SU-DHL-6 (cell line): ENCODE results near the gene LDB3.

Experiments
- H2AFZ ChIP-seq: fragments of 200-600 bp; sonication (generic); 2 replicates; pipeline ENCODE4 v1.6.1; 2014; ENCODE audit warnings: low read depth, mild to moderate bottlenecking, moderate library complexity, mixed read lengths, antibody characterized with exemption, low read length; ENCODE audit not compliant: severe bottlenecking
- H3F3A ChIP-seq: fragments of 200-600 bp; shearing (Covaris generic); 2 replicates; pipeline ENCODE4 v1.6.0; 2016; ENCODE audit warnings: antibody characterized with exemption, mild to moderate bottlenecking; ENCODE audit not compliant: insufficient read depth
- H3K27ac ChIP-seq: fragments of 200-600 bp; sonication (generic); 2 replicates; pipeline ENCODE4 v1.5.1; 2016; ENCODE audit warnings: low read depth, mild to moderate bottlenecking, low read length, moderate library complexity, mixed read lengths
- H3K27me3 ChIP-seq: fragments of 200-600 bp; sonication (generic), shearing (Covaris generic); 2 replicates; pipeline ENCODE4 v1.6.0; 2014; ENCODE audit warnings: mild to moderate bottlenecking, low read length
- H3K36me3 ChIP-seq: fragments of 200-600 bp; sonication (generic); 2 replicates; pipeline ENCODE4 v1.6.1; 2014; ENCODE audit warnings: mild to moderate bottlenecking, low read length, mixed read lengths
- H3K4me2 ChIP-seq: fragments of 300-600, 200-600 bp; shearing (Covaris generic), sonication (generic); 2 replicates; pipeline ENCODE4 v1.6.0; 2014; ENCODE audit warnings: low read length, low read depth, mild to moderate bottlenecking; ENCODE audit not compliant: poor library complexity, severe bottlenecking
- H3K4me3 ChIP-seq: fragments of 200-600 bp; sonication (generic); 2 replicates; pipeline ENCODE4 v1.5.1; 2014; ENCODE audit warnings: antibody characterized with exemption, low read length, mild to moderate bottlenecking, mixed read lengths; ENCODE audit not compliant: insufficient read depth, poor library complexity, severe bottlenecking
- H3K79me2 ChIP-seq: fragments of 200-600 bp; sonication (generic); 2 replicates; pipeline ENCODE4 v1.6.1; 2014; ENCODE audit warnings: mild to moderate bottlenecking, low read length, moderate library complexity; ENCODE audit not compliant: insufficient read depth
- H3K9ac ChIP-seq: fragments of 200-600 bp; sonication (generic); 2 replicates; pipeline ENCODE4 v1.7.0; 2014; ENCODE audit warnings: mild to moderate bottlenecking, low read length
- H3K9me2 ChIP-seq: fragments of 200-600 bp; sonication (generic); replicated peaks from 2 replicates; pipeline ENCODE4 v1.6.1; 2014; ENCODE audit warnings: low read length; ENCODE audit not compliant: insufficient read depth
- H3K9me3 ChIP-seq: fragments of 200-600 bp; sonication (generic); 2 replicates; pipeline ENCODE4 v1.6.1; 2014; ENCODE audit warnings: low read length, mixed read lengths; ENCODE audit not compliant: insufficient read depth
- H4K20me1 ChIP-seq: fragments of 200-600 bp; sonication (generic); 2 replicates; pipeline ENCODE4 v1.6.1; 2014; ENCODE audit warnings: low read depth, mild to moderate bottlenecking, antibody characterized with exemption, low read length, moderate library complexity, mixed read lengths
- EZH2phosphoT487 ChIP-seq: fragments of 200-600 bp; sonication (generic), shearing (Covaris generic); conservative IDR thresholded peaks from 2 replicates; pipeline ENCODE4 v1.6.1; 2018; ENCODE audit warnings: mild to moderate bottlenecking, antibody characterized with exemption, low read length, moderate library complexity, mixed read lengths
- TF ChIP-seq, protein P1 (sequence below): fragments of 200-600 bp; sonication (generic); IDR thresholded peaks from one replicate; pipeline ENCODE4 v1.5.1; 2017; ENCODE audit warnings: antibody characterized with exemption, mild to moderate bottlenecking, low read length, moderate library complexity; ENCODE audit not compliant: insufficient read depth, poor library complexity, severe bottlenecking

The LDB3 gene

DNA sequence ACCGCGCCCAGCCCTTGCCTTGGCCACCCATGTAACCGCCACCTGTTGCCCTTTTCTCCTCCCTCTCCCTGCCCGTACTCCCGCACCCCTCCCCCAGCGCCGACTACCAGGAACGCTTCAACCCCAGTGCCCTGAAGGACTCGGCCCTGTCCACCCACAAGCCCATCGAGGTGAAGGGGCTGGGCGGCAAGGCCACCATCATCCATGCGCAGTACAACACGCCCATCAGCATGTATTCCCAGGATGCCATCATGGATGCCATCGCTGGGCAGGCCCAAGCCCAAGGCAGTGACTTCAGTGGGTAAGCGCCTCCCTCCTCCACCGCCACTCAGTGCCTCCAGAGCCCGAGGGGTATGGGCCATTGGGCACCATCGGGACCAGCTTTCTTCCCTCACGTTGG, 18.7 kb downstream of the LDB3 start:
- Histone ChIP-seq H3K9me2 (no peaks in the 10 kb centered on the region), H3K27ac (no peak overlapping the region), H3K9ac (no peak overlapping the region), H3K4me3 (no peak overlapping the region), H2AFZ (no peak overlapping the region), H3K79me2 (no peaks in the 10 kb centered on the region), H3K9me3 (no peaks in the 10 kb centered on the region), H3K36me3 (no peaks in the 10 kb centered on the region), H3K4me2 (no peak overlapping the region), H4K20me1 (no peaks in the 10 kb centered on the region), H3F3A (no peaks in the 10 kb centered on the region), H3K27me3 (no peaks in the 10 kb centered on the region)
- TF ChIP-seq, protein P1, sequence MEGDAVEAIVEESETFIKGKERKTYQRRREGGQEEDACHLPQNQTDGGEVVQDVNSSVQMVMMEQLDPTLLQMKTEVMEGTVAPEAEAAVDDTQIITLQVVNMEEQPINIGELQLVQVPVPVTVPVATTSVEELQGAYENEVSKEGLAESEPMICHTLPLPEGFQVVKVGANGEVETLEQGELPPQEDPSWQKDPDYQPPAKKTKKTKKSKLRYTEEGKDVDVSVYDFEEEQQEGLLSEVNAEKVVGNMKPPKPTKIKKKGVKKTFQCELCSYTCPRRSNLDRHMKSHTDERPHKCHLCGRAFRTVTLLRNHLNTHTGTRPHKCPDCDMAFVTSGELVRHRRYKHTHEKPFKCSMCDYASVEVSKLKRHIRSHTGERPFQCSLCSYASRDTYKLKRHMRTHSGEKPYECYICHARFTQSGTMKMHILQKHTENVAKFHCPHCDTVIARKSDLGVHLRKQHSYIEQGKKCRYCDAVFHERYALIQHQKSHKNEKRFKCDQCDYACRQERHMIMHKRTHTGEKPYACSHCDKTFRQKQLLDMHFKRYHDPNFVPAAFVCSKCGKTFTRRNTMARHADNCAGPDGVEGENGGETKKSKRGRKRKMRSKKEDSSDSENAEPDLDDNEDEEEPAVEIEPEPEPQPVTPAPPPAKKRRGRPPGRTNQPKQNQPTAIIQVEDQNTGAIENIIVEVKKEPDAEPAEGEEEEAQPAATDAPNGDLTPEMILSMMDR = no peak
- no peak for TF ChIP-seq EZH2phosphoT487

DNA sequence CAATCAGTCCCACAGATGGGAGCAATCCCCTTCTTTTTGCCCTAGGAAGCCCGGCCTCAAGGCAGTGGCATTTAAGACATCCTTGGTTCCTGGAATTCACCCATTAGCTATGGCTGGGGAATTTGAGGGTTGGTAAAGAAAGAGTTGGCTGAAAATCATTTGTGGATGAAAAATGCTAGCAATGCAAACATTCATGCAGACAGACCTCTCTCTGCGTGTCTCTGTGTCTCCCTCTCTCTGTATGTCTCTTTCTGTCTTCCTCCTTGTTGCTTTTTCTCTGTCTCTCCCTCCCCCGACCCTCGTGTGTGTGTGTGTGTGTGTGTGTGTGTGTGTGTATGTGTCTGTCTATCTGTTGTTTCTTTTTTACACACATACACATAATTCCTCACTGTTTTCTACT, 19.4 kb downstream of the LDB3 start:
- Histone ChIP-seq H3F3A (no peaks in the 10 kb centered on the region), H2AFZ (no peak overlapping the region), H3K9me3 (no peaks in the 10 kb centered on the region), H3K4me3 (no peak overlapping the region), H3K4me2 (no peak overlapping the region), H3K36me3 (no peaks in the 10 kb centered on the region), H3K27ac (no peak overlapping the region), H3K27me3 (no peaks in the 10 kb centered on the region), H4K20me1 (no peaks in the 10 kb centered on the region), H3K79me2 (no peaks in the 10 kb centered on the region), H3K9ac (no peak overlapping the region), H3K9me2 (no peaks in the 10 kb centered on the region)
- no peak for TF ChIP-seq EZH2phosphoT487
- TF ChIP-seq, protein P1 = no peak

DNA sequence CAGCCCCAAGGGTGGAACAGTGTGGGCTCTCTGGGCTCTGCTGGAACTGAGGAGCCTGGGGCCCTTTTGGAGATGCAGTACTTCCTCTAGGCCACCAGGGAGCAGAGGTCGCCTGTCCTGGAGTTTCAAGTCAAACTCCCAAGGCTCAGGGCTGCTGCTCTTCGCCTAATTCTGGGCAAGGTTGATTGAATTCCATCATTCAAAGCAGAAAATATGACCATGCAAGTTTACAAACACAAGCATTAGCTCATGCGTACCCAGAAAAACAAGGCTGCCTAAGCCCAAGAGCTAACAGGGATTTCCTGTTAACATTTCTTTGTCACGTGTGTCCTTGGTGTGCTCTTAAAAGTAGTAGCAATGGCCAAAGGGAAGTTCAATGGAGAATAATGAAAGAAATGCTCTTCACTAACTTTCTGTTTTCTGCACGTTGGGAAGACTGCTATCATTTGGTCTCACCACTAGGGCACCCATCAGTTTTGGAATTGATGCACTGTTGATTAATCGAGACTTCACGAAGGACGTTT, 20.1 kb downstream of the LDB3 start:
- no peak overlapping the region for H3K4me3 ChIP-seq
- H3K4me2 ChIP-seq = no peak overlapping the region
- H2AFZ ChIP-seq = no peak overlapping the region
- no peaks in the 10 kb centered on the region for H4K20me1 ChIP-seq
- no peaks in the 10 kb centered on the region for H3K9me2 ChIP-seq
- H3K27ac ChIP-seq = no peak overlapping the region
- no peak overlapping the region for H3K9ac ChIP-seq
- no peaks in the 10 kb centered on the region for H3K9me3 ChIP-seq
- no peaks in the 10 kb centered on the region for H3K36me3 ChIP-seq
- no peaks in the 10 kb centered on the region for H3K27me3 ChIP-seq
- TF ChIP-seq, protein P1 = peak; percentile 36
- TF ChIP-seq EZH2phosphoT487 = no peak
- no peaks in the 10 kb centered on the region for H3K79me2 ChIP-seq
- no peaks in the 10 kb centered on the region for H3F3A ChIP-seq
